ENCODE data around the gene PEAK1. TPM values are rescaled to one million over a fixed set of nuclear protein-coding genes. Genes with fewer than 3 reads are reported as not detected.

Gene PEAK1
- total RNA-seq, 1 donor from 2014 or later = 75.2 TPM

- intact Hi-C loops (cut with micrococcal nuclease) = no loop called here
Observed at GRCh38 chr15:77057072-77057471, 362.8 kb downstream of the PEAK1 start.

DNA sequence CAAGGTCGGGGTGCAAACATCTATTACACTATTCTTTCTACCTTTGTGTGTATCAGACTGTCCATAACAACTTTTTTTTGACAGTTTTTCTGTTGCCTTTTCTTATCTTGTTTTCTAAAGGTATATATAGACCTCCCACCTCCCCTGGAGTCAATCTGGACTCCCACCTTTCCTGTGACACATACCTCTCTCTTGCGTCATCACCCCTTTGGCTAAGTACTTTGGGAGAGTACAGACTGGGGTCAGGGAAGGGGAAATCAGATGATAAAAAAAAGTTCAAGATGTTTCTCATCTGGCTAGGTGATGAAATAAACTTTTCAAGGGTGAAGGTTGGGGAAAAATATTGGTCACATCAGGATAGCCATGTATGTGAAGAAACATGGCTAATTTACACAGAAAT is 366.2 kb downstream of the PEAK1 start:
- TF ChIP-seq, protein P1, sequence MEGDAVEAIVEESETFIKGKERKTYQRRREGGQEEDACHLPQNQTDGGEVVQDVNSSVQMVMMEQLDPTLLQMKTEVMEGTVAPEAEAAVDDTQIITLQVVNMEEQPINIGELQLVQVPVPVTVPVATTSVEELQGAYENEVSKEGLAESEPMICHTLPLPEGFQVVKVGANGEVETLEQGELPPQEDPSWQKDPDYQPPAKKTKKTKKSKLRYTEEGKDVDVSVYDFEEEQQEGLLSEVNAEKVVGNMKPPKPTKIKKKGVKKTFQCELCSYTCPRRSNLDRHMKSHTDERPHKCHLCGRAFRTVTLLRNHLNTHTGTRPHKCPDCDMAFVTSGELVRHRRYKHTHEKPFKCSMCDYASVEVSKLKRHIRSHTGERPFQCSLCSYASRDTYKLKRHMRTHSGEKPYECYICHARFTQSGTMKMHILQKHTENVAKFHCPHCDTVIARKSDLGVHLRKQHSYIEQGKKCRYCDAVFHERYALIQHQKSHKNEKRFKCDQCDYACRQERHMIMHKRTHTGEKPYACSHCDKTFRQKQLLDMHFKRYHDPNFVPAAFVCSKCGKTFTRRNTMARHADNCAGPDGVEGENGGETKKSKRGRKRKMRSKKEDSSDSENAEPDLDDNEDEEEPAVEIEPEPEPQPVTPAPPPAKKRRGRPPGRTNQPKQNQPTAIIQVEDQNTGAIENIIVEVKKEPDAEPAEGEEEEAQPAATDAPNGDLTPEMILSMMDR (IDR thresholded peaks at IDR 0.05; ENCODE audit: borderline replicate concordance) = no peak
- no peaks in the 10 kb centered on the region for H3K4me1 ChIP-seq

More at GRCh38 chr15:77057072-77057471, 362.8 kb downstream of the PEAK1 start:
- H3K9me3 ChIP-seq (replicated peaks) = no peaks in the 10 kb centered on the region
- peaks cover 27% of the 10 kb centered on the region for H3K4me1 ChIP-seq
- TF ChIP-seq, protein P1 (IDR thresholded peaks at IDR 0.05; ENCODE audit: borderline replicate concordance) = no peak
- H3K27me3 ChIP-seq (ENCODE audit: low read depth) = no peaks in the 10 kb centered on the region
- H3K36me3 ChIP-seq = peaks cover 18% of the 10 kb centered on the region
- no peak overlapping the region for H3K4me3 ChIP-seq
- no peak overlapping the region for H3K27ac ChIP-seq (replicated peaks)
- no peak for DNase-seq

DNA sequence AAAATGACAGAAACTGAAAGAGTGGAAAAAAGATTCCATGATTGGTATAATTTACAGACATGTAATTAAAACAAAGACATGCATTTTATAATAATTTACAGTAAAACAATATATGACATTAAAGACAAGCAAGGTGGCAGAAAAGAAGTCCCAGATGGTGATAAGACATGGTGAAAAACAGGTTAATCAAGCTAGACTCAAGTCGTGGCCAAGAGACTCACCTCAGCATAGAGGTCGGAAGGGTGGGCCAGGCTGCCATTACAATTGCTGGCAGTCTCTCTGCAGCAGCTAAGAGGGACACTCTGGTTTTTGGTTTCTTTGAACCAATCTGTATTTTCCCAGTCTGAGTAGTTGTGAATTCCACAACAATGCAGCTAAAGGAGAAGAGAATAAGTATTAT is 367.3 kb downstream of the PEAK1 start:
- no peak for DNase-seq

More for the DNA sequence above, 366.2 kb downstream of the PEAK1 start:
- Histone ChIP-seq H3K27ac (replicated peaks) (no peak overlapping the region), H3K36me3 (peaks cover 37% of the 10 kb centered on the region), H3K9me3 (replicated peaks) (no peaks in the 10 kb centered on the region), H3K27me3 (ENCODE audit: low read depth) (no peaks in the 10 kb centered on the region), H3K4me3 (no peak overlapping the region)
- DNase-seq = no peak
- intact Hi-C loops (cut with micrococcal nuclease) = no loop called here

More for the DNA sequence above, 367.3 kb downstream of the PEAK1 start:
- no peak overlapping the region for H3K27ac ChIP-seq (replicated peaks)
- no peaks in the 10 kb centered on the region for H3K27me3 ChIP-seq (ENCODE audit: low read depth)
- no peaks in the 10 kb centered on the region for H3K9me3 ChIP-seq (replicated peaks)
- no peak overlapping the region for H3K4me3 ChIP-seq
- peaks cover 37% of the 10 kb centered on the region for H3K36me3 ChIP-seq
- no peaks in the 10 kb centered on the region for H3K4me1 ChIP-seq
- TF ChIP-seq, protein P1 (IDR thresholded peaks at IDR 0.05; ENCODE audit: borderline replicate concordance) = no peak
- intact Hi-C loops (cut with micrococcal nuclease) = no loop called here

Other genes starting within 250 kb of the PEAK1 start
- gene HMG20A, start 784 bp upstream of the PEAK1 start, total RNA-seq = 30.5 TPM
- gene LINGO1, start 212.8 kb upstream of the PEAK1 start, total RNA-seq = 0.96 TPM

All from left ventricle myocardium inferior (tissue), 1 donor.